Measurements from ENCODE around the gene ZNFX1. TPM values are rescaled to one million over a fixed set of nuclear protein-coding genes. Genes with fewer than 3 reads are reported as not detected.

Gene ZNFX1
- total and polyA plus RNA-seq, 11 donors, result 6.4 to 55.8 (median 26.4) TPM

GRCh38 chr20:49312661-49313060 lies 34.8 kb upstream of the ZNFX1 start:
- no peak for ATAC-seq
- Histone ChIP-seq H3K36me3 (no peaks in the 10 kb centered on the region), H3K27me3 (peaks cover 0 to 24% (median 7%) of the 10 kb centered on the region in 9 donors), H3K4me3 (no peak overlapping the region), H3K4me1 (peaks cover 0 to 4% (median 0%) of the 10 kb centered on the region in 12 donors), H3K9me3 (peaks cover 0 to 6% (median 0%) of the 10 kb centered on the region in 12 donors), H3K27ac (no peak overlapping the region)
- 82 to 87% (median 86%) methylated on average over 4 of the region's 4 CpGs for WGBS, 4 donors
- no peak for DNase-seq
- intact Hi-C loops (cut with DNase I), result no loop called here
- TF ChIP-seq CTCF (IDR thresholded peaks at IDR 0.05), result no peak
- TF ChIP-seq POLR2A (IDR thresholded peaks at IDR 0.05), result no peak

- Histone ChIP-seq H3K27me3 (peaks cover 0 to 5% (median 0%) of the 10 kb centered on the region in 9 donors), H3K4me3 (no peak overlapping the region), H3K36me3 (no peaks in the 10 kb centered on the region), H3K27ac (no peak overlapping the region), H3K9me3 (peaks cover 0 to 6% (median 0%) of the 10 kb centered on the region in 12 donors), H3K4me1 (peaks cover 0 to 4% (median 0%) of the 10 kb centered on the region in 12 donors)
- ATAC-seq, result no peak
- TF ChIP-seq CTCF (IDR thresholded peaks at IDR 0.05) (no peak), POLR2A (IDR thresholded peaks at IDR 0.05) (no peak)
- intact Hi-C loops (cut with DNase I), result no loop called here
- DNase-seq, result no peak
These were observed 32.8 kb upstream of the ZNFX1 start for GRCh38 chr20:49310705-49311104.

GRCh38 chr20:49308875-49309274 lies 31.0 kb upstream of the ZNFX1 start:
- ATAC-seq (no peak), DNase-seq (no peak)
- intact Hi-C loops (cut with DNase I), result no loop called here
- WGBS, 4 donors, result 74 to 80% (median 76%) methylated on average over 3 of the region's 3 CpGs
- Histone ChIP-seq H3K9me3 (peaks cover 0 to 6% (median 0%) of the 10 kb centered on the region in 12 donors), H3K36me3 (no peaks in the 10 kb centered on the region), H3K27ac (no peak overlapping the region), H3K27me3 (peaks cover 0 to 5% (median 0%) of the 10 kb centered on the region in 9 donors), H3K4me3 (no peak overlapping the region), H3K4me1 (peaks cover 0 to 4% (median 0%) of the 10 kb centered on the region in 12 donors)
- no peak for TF ChIP-seq POLR2A (IDR thresholded peaks at IDR 0.05)
- TF ChIP-seq CTCF (IDR thresholded peaks at IDR 0.05), result no peak

- H3K36me3 ChIP-seq, result no peaks in the 10 kb centered on the region
- no peak overlapping the region for H3K27ac ChIP-seq
- no peak overlapping the region for H3K4me3 ChIP-seq
- H3K27me3 ChIP-seq, result peaks cover 0 to 5% (median 0%) of the 10 kb centered on the region in 9 donors
- no peak for DNase-seq
- ATAC-seq, result no peak
- intact Hi-C loops (cut with DNase I), result no loop called here
- H3K4me1 ChIP-seq, result peaks cover 0 to 12% (median 0%) of the 10 kb centered on the region in 12 donors
- WGBS, 4 donors, result 67 to 70% (median 68%) methylated on average over 8 to 10 of the region's 10 CpGs
- TF ChIP-seq CTCF (IDR thresholded peaks at IDR 0.05), result no peak
- TF ChIP-seq POLR2A (IDR thresholded peaks at IDR 0.05), result no peak
- peaks cover 0 to 6% (median 0%) of the 10 kb centered on the region in 12 donors for H3K9me3 ChIP-seq
These were observed 29.2 kb upstream of the ZNFX1 start for GRCh38 chr20:49306903-49307620.

Data from heart left ventricle (tissue), 16 donors.